Activated CD8-positive, alpha-beta memory T cell treated with anti-CD3 and anti-CD28 coated beads, Interleukin-2, amount 10 ng/mL, durations not matched to agents 7 days and 5 days (primary cell): Measurements from ENCODE around the gene TMEM255B. TPM values are rescaled to one million over a fixed set of nuclear protein-coding genes. Genes with fewer than 3 reads are reported as not detected.
A peak's percentile ranks its signal among the peaks of the same experiment; 100 is the strongest.

Experiments used
- ATAC-seq: fragments of 150-1000 bp; cut with Tn5 transposase; one replicate; pipeline ENCODE4 v1.10.0; 2021; ENCODE audit warnings: moderate library complexity
- CTCF ChIA-PET: fragments of 350-600 bp; sonication (Branson Sonifier 250); formaldehyde crosslinking; loops from one replicate; lab custom pipeline; 2021; ENCODE audit warnings: antibody characterized with exemption; lab: Charles Lee
- DNase-seq: peaks from one replicate; pipeline ENCODE4 v3.0.0-alpha.2; 2020
- H3K27ac Mint-ChIP-seq: one replicate; pipeline ENCODE4 v1.8.0; 2021; ENCODE audit warnings: mild to moderate bottlenecking, mixed read lengths
- H3K27me3 Mint-ChIP-seq: one replicate; pipeline ENCODE4 v1.8.0; 2021; ENCODE audit warnings: mixed read lengths
- H3K36me3 Mint-ChIP-seq: one replicate; pipeline ENCODE4 v1.8.0; 2021; ENCODE audit warnings: mild to moderate bottlenecking, mixed read lengths
- H3K4me1 Mint-ChIP-seq: one replicate; pipeline ENCODE4 v1.8.0; 2021; ENCODE audit warnings: mixed read lengths
- H3K4me3 Mint-ChIP-seq: one replicate; pipeline ENCODE4 v1.8.0; 2021; ENCODE audit warnings: mild to moderate bottlenecking, moderate library complexity, mixed read lengths
- H3K9me3 Mint-ChIP-seq: one replicate; pipeline ENCODE4 v1.8.0; 2022; ENCODE audit warnings: low read depth, mixed read lengths
- total RNA-seq, 2 experiments: library from RNA; stranded (reverse); gene quantifications; one replicate each; pipeline ENCODE4 v1.2.3, GENCODE V29; 2021

Gene TMEM255B
- total RNA-seq, 2 experiments from 2014 or later = 0.87 to 1.3 TPM

DNA sequence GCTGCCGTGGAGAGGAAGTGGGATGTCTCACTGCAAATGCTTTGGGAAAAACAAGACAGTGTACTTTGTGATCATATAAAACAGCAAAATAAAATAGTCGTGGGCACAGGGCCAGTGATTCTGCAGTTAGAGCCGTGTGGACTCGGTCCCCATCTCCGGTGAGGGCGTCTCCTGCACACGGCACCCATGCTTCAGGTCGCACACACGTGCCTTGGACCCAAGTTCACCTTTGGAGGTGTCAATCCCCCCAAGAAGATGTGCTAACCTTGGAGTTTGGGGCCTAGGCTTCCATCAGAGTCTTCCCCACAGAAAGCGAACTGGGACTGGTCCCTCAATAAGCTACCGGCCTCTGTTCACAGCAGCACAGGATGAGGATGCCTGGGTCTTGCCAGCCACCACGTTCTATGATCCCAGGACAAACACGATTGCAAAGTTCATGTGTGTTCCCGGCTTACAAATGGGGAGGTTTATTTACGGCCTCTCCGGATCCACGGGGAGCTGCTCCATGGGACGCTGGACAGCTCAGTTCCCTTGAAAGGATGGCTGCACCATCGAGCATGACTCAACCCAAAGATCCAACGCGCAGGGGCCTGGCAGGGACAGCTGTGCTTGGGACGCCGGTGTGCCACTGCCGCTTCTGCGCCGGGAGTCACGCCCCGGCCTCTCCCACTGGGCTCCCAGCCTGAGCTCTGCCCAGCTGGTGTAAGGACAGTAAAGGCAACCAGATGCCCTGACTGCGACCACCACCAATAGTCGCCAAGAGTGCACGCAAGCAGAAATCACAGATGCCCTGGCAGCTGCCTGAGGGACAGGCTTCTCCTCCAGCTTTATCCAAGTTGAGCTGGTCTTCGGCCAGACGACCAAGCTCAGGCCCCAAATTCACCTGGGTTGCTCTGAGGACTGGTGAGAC, 96.2 kb downstream of the TMEM255B start:
- ATAC-seq (no peak), DNase-seq (no peak)
- Mint-ChIP-seq H3K36me3 (no peaks in the 10 kb centered on the region), H3K9me3 (peaks cover 12% of the 10 kb centered on the region), H3K4me1 (peaks cover 17% of the 10 kb centered on the region), H3K27ac (no peak overlapping the region), H3K4me3 (no peak overlapping the region), H3K27me3 (peaks cover 8% of the 10 kb centered on the region)
- CTCF ChIA-PET = no interaction called here

DNA sequence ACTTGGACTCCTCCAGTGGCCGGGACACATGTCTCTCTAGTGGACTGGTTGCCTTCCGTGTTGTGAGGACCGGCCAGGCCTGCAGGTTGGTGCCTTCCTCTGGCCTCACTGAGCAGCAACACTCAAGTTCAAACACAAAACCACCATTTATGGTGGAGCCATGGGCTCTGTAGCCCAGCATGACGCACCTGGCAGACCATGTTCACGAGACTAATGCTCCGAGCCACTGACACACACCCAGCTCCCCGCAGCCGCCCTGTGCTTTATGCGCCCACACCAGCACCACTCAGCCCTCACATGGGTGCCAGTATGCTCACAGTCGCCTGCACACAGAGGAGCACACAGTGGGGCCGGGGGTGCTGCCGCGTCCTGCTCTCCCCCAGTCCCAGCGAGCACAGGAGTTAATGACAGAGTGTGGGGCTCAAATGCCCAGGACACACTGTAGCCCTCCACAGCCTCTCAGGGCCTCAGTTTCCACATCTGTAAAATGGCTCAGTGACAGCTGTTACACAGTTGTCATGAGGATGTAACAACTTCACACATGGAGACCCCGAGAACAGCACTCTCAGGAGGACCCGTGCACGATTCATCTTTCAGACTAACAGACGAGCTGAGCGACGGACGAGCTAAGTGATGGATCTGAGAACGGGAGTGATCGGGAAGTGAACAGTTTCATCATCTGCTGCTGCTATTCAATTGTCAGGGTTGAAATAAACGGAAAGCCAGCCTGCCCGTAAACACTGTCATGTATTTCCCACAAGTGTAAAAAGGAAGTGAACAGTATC, 97.1 kb downstream of the TMEM255B start:
- no peak for DNase-seq
- H3K4me3 Mint-ChIP-seq = no peak overlapping the region

DNA sequence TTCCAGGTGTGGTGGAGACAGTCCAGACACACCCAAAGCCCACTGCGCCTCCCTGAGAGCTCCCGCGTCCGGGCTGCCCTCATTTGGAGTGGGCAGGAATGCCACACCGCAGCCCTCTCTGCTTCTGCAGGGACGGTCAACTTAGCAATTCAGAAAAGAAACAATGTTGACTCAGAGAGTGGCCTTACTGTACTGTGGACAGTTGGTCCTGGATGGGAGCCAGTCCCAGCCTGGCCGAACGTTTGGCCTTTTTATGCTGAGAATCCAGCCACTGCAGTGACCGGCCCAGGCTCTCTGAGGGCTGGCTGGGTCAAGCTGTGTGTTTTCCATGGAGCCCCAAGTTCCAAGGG, 97.7 kb downstream of the TMEM255B start:
- Mint-ChIP-seq H3K4me1 (peaks cover 17% of the 10 kb centered on the region), H3K9me3 (peaks cover 12% of the 10 kb centered on the region), H3K36me3 (no peaks in the 10 kb centered on the region), H3K4me3 (no peak overlapping the region), H3K27me3 (peaks cover 16% of the 10 kb centered on the region), H3K27ac (no peak overlapping the region)
- DNase-seq = no peak
- ATAC-seq = no peak
- CTCF ChIA-PET = no interaction called here

More for the DNA sequence above, 97.1 kb downstream of the TMEM255B start:
- no peak for ATAC-seq
- no peak overlapping the region for H3K27ac Mint-ChIP-seq
- peaks cover 11% of the 10 kb centered on the region for H3K27me3 Mint-ChIP-seq
- H3K4me1 Mint-ChIP-seq = peaks cover 17% of the 10 kb centered on the region
- H3K36me3 Mint-ChIP-seq = no peaks in the 10 kb centered on the region
- peaks cover 12% of the 10 kb centered on the region for H3K9me3 Mint-ChIP-seq
- CTCF ChIA-PET = no interaction called here

DNA sequence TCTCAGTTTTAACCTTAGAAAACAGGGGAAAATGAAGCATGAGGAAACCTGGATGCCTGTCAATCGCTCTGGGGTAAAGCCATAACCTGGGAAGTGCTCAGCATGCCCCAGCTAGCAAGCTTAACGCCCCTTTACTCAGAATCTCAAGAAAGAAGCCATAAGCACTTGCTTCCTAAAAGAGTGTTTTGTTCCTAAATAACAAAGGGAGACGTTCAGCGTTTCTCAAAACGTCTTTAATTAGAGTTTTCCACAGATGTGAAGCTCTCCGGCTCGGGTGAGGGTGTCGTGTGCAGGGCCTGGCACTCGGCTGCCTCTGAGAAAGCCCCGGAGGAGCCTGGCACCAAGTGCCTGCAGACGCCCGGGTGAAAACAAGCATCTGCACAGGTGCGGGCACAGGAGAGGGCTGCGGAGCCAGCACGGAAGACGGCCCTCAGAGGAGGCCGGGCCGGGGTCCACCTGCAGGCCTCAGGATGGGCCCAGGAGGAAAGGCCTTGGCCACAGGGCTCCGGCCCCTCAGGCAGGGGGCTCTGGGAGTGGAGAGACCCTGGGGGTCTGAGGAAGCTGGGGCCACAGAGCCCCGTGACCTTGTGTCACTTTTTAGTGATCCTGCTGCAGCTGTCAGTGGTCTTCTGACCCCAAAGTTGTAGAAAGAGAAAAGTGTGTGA, 98.6 kb downstream of the TMEM255B start:
- Mint-ChIP-seq H3K4me3 (no peak overlapping the region), H3K36me3 (no peaks in the 10 kb centered on the region), H3K27ac (no peak overlapping the region), H3K9me3 (peaks cover 12% of the 10 kb centered on the region), H3K27me3 (peaks cover 26% of the 10 kb centered on the region), H3K4me1 (peaks cover 20% of the 10 kb centered on the region)
- CTCF ChIA-PET = no interaction called here
- ATAC-seq (no peak), DNase-seq (no peak)

DNA sequence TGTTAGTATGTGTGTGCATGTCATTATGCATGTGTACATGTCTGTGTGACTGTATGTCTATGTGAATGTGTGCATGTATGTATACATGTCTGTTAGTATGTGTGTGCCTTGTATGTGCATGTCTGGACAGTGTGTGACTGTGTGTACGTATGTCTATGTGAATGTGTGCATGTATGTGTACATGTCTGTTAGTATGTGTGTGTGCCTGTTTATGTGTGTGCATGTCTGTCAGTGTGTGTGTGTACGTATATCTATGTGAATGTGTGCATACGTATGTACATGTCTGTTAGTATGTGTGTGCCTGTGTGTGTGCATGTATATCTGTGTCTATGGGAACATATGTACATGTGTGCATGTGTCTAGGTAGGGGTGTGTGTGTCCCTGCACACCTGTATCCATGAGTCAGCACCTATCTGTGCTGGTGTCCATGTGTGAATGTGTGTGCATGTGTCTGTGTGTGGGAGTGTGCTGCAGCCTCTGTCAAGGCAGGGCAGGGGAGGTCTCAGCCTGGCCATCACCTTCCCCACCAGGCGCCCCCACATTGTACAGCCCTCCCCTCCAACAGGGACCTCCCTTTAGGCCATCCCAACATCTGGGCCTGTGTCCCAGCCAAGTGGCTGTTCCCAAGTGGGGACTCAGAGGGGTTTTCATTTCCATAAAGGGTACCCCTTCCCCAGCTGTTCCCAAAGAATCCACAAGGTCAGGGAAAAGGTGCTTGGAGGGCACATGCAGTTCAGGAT, 100.5 kb downstream of the TMEM255B start:
- no peak overlapping the region for H3K27ac Mint-ChIP-seq
- no peak overlapping the region for H3K4me3 Mint-ChIP-seq
- H3K36me3 Mint-ChIP-seq = no peaks in the 10 kb centered on the region
- peaks cover 12% of the 10 kb centered on the region for H3K4me1 Mint-ChIP-seq
- peaks cover 12% of the 10 kb centered on the region for H3K9me3 Mint-ChIP-seq
- no peak for ATAC-seq
- H3K27me3 Mint-ChIP-seq = peaks cover 28% of the 10 kb centered on the region
- DNase-seq = no peak
- CTCF ChIA-PET = no interaction called here

DNA sequence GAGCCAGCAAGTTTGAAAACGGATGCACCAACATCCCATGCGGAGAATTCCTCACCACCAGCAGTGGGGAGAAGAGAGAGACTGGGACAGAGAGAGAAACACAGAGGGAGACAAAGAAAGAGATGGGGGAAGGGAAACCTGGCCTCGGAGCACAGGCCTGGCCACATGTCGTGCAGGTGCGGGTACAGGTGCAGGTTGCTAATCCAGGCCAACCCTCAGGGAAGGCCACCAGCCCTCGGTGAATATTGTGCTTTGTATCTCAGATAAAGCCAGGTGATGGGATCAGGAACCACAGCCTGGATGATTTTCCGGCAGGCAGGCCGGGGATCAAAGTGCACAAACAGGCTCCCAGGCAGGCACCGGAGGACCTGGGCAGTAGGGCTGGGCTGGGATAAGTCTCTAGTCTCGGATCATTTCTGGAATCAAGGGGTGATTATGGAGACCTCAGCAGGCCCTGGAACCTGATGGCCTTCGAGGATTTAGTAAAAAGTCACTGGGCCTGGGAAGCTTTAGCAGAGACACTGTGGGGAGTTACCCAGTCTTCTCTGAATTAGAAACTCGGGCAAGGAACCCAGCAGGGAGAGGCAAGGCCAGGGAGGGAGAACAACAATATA, 101.1 kb downstream of the TMEM255B start:
- Mint-ChIP-seq H3K36me3 (no peaks in the 10 kb centered on the region), H3K9me3 (peaks cover 12% of the 10 kb centered on the region), H3K4me3 (no peak overlapping the region), H3K27ac (no peak overlapping the region), H3K4me1 (peaks cover 8% of the 10 kb centered on the region), H3K27me3 (peaks cover 35% of the 10 kb centered on the region)
- DNase-seq (no peak), ATAC-seq (no peak)
- CTCF ChIA-PET = no interaction called here

DNA sequence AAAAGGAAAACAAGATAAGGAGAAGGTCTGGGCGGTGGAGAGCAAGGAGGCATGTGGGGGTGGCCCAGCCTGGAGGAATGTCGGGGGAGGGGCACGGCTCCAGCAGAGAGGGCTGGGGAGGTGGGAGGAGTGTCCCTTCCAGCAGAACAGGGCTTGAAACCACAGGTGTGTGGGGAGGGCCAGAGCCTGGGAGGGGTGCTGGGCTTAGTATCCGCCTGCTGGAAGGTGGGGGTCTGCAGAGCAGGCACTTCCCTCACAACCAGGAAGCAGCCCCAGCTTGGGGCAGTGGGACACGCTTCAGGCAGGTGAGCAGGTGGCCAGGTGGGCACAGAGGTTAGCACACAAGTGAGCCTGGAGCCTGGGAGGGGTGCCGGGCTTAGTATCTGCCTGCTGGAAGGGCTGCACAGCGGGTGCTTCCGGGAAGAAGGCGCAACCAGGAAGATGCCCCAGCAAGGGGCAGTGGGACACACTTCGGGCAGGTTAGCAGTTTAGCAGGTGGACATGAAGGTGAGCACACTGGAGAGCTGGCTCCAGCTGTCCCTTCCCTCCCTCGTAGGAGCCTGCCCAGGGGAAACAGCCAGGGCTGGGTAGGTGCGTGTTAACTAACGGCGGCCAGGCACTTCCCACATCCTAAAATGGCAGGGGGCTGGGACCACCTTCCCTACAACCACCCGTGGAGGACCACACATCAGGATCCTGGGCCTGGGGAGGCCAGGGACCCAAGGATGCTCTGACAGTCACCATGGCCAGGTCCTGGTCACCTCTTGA, 101.8 kb downstream of the TMEM255B start:
- Mint-ChIP-seq H3K36me3 (no peaks in the 10 kb centered on the region), H3K4me1 (peaks cover 9% of the 10 kb centered on the region), H3K27me3 (peaks cover 42% of the 10 kb centered on the region), H3K27ac (no peak overlapping the region), H3K4me3 (no peak overlapping the region), H3K9me3 (peaks cover 12% of the 10 kb centered on the region)
- ATAC-seq (no peak), DNase-seq (no peak)
- CTCF ChIA-PET = no interaction called here

DNA sequence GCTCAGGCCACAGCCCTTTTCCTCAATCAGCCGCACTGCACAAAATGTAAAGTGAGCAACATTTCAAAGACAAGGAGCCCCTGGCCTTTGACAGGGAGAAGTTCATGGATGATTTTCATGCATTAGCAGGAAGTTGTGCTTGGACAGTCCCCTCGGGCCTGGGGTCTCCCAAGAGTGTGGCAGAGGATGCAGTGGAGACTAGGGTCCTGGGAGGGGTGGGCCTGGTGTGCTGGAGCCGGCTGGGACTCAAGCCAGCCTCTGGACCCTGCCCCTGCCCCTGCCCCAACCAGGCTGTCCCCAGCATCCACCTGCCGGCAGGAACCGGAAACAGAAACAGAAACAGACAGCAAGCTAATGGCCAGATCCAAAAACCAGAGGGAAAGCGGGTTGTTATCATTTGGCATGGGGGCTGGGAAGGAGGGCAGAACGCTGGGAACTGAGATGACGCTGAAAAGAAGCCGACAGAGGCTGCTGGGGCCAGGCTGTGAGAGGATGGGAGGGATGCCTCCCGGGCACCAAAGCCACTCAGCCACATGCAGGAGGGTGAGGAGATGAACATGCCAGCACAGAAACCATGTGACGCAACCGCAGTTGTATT, 102.5 kb downstream of the TMEM255B start:
- Mint-ChIP-seq H3K9me3 (peaks cover 12% of the 10 kb centered on the region), H3K27me3 (peaks cover 46% of the 10 kb centered on the region), H3K4me1 (peaks cover 9% of the 10 kb centered on the region), H3K36me3 (no peaks in the 10 kb centered on the region), H3K27ac (no peak overlapping the region), H3K4me3 (no peak overlapping the region)
- CTCF ChIA-PET = no interaction called here
- DNase-seq (no peak), ATAC-seq (no peak)

DNA sequence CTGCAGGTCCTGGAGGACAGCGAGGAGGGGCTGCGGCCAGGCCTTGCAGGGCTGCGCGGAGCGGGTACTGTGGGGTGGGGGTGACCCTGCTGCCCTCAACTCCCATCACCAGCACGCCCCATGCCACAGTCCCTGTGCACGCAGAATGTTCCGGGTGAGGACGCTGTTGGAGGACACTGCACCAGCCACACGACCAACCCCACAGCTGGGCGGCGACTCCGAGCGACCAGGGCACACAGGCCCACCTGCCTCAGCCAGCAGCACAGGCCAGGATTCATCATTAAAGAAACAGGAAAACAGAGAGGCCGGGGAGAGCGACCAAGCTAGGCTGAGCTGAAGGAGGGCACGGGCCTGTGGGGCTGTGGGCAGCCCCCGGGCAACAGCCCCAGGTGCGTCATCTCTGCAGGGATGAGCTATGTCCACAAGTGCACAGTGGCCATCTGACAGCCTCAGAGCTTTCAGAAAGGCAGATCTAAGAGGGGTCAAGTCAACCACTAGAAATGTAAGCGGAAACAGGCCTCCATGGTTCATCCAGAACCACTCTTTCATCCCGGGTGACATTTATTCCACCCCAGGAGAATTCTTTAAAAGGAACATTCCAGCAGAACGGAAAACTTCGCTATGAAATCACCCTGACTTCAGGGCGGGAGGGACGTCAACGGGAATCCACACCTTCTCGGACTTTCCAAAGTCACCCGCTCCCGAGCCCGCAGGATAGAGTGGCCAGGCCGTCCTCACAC, 103.3 kb downstream of the TMEM255B start:
- no peak for ATAC-seq
- no peaks in the 10 kb centered on the region for H3K36me3 Mint-ChIP-seq
- no peak overlapping the region for H3K27ac Mint-ChIP-seq
- no peak for DNase-seq
- H3K4me1 Mint-ChIP-seq = peaks cover 9% of the 10 kb centered on the region
- H3K9me3 Mint-ChIP-seq = peaks cover 12% of the 10 kb centered on the region
- H3K27me3 Mint-ChIP-seq = peaks cover 49% of the 10 kb centered on the region
- no peak overlapping the region for H3K4me3 Mint-ChIP-seq
- CTCF ChIA-PET = no interaction called here

DNA sequence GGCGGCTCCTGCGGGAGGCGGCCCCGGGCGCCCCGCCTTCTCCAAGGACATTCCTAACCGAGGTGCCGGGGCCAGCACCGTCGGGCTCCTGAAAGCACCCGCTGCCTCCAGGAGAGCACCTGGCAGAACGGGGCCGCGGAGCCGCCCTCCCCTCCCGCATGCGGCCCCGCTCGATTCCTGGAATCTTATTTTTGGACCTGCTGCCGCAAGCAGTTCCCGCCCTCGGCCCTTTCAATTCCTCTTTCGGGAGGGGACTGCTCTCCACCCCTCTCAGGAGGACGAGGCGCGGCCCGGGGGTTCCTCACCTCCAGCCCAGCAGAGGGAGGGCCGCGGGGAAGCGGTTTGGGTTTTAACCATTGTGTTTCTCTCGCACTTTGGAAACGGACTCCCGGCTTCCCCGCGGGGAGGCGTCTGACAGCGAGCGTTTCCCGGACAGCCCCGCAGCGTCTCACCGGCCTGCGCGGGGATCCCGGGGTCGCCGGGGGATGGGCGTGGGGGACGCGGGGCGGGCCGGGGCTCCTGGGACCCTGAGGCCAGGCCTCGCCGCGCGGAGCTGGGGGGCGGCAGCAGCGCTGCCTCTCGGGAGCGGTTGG, 104.0 kb downstream of the TMEM255B start:
- Mint-ChIP-seq H3K4me1 (peaks cover 9% of the 10 kb centered on the region), H3K9me3 (peaks cover 12% of the 10 kb centered on the region), H3K27ac (no peak overlapping the region), H3K36me3 (no peaks in the 10 kb centered on the region), H3K4me3 (no peak overlapping the region), H3K27me3 (peaks cover 52% of the 10 kb centered on the region)
- ATAC-seq (peak; percentile 12), DNase-seq (no peak)
- CTCF ChIA-PET = no interaction called here

DNA sequence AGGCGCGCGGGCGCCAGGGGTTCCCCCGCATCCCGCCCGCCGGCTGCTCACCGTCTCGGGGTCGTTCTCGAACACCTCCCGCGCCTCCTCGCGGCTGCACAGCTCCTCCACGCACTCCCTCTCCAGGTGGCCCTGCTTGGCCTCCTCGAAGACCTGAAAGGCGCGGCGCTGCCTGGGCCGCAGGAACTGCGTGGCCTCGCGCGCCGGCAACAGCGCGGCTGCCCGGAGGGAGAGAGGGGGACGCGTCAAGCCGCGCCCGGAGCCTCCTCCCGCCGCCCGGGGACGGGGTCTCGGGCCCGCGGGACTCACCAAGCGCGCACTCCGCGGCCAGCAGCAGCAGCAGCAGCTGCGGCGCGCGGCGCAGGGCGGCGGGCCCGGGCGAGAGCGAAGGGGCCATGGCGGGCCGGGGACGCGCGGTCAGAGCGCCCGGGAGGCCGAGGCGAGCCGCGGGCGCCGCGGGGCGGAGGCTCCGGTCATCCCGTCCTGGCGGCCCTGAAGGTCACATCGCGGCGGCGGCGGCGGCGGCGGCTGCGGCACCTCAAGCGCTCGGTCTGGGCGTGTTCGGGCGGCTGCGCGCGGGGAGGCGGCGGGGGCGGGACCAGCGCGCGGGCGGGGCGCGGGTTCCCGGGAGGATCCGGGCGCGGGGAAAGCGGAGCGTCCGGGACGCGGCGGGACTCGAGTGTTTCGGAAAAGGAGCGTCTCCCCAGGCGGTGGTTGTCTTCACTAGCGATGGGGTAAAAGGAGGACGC, 104.7 kb downstream of the TMEM255B start, which contains the start of gene GAS6:
Gene GAS6 (minus strand): TSS at position 553 of the 749 bp plus-strand sequence. CDS start 156 bp downstream, at position 397.
- H3K4me1 Mint-ChIP-seq = peaks cover 9% of the 10 kb centered on the region
- H3K27me3 Mint-ChIP-seq = peaks cover 57% of the 10 kb centered on the region
- peaks cover 9% of the 10 kb centered on the region for H3K9me3 Mint-ChIP-seq
- CTCF ChIA-PET = no interaction called here
- H3K4me3 Mint-ChIP-seq = peak within 1 kb of the TSS; percentile 6
- peak; percentile 42 for ATAC-seq
- no peak for DNase-seq
- H3K27ac Mint-ChIP-seq = no peak within 1 kb of the TSS
- H3K36me3 Mint-ChIP-seq = no peaks in the 10 kb centered on the region
